ENCODE results near the gene CNTLN.
"Not testable (repeated sequence)": the region's sequence is repeated elsewhere in the genome, so short reads cannot be mapped to it uniquely, and the experiment has no call there.

CNTLN gene

GRCh38 chr9:17134396-17135294 is at the start of gene CNTLN:
Gene CNTLN, plus strand, starts transcription at chr9:17135040. Its CDS starts 26 bp downstream, at chr9:17135066.
- DNase-seq = peak; percentile 33

- DNase-seq = no peak
Observed at GRCh38 chr9:17088566-17088965, 46.3 kb upstream of the CNTLN start.

GRCh38 chr9:17090041-17090440 is 44.8 kb upstream of the CNTLN start:
- DNase-seq = no peak

- DNase-seq = no peak
Observed at GRCh38 chr9:17116400-17116837, 18.4 kb upstream of the CNTLN start.

GRCh38 chr9:17117372-17117771 is 17.5 kb upstream of the CNTLN start:
- DNase-seq = no peak

GRCh38 chr9:17120203-17120602 is 14.6 kb upstream of the CNTLN start:
- no peak for DNase-seq

- no peak for DNase-seq
Observed at GRCh38 chr9:17121264-17121663, 13.6 kb upstream of the CNTLN start.

GRCh38 chr9:17130291-17130690 is 4.5 kb upstream of the CNTLN start:
- DNase-seq = no peak

- no peak for DNase-seq
Observed at GRCh38 chr9:17130725-17131124, 4.1 kb upstream of the CNTLN start.

- no peak for DNase-seq
Observed at GRCh38 chr9:17131494-17131893, 3.3 kb upstream of the CNTLN start.

- no peak for DNase-seq
Observed at GRCh38 chr9:17135295-17136160, 688 bp downstream of the CNTLN start.

- no peak for DNase-seq
Observed at GRCh38 chr9:17137566-17137965, 2.7 kb downstream of the CNTLN start.

GRCh38 chr9:17138503-17138902 is 3.7 kb downstream of the CNTLN start:
- no peak for DNase-seq

- DNase-seq = no peak
Observed at GRCh38 chr9:17140418-17140817, 5.6 kb downstream of the CNTLN start.

GRCh38 chr9:17148324-17148723 is 13.5 kb downstream of the CNTLN start:
- DNase-seq = no peak

- no peak for DNase-seq
Observed at GRCh38 chr9:17159469-17159868, 24.6 kb downstream of the CNTLN start.

- no peak for DNase-seq
Observed at GRCh38 chr9:17160327-17160726, 25.5 kb downstream of the CNTLN start.

- no peak for DNase-seq
Observed at GRCh38 chr9:17165764-17166163, 30.9 kb downstream of the CNTLN start.

GRCh38 chr9:17166346-17166745 is 31.5 kb downstream of the CNTLN start:
- DNase-seq = no peak

GRCh38 chr9:17171309-17172094 is 36.7 kb downstream of the CNTLN start:
- no peak for DNase-seq

GRCh38 chr9:17177496-17177895 is 42.7 kb downstream of the CNTLN start:
- DNase-seq = not testable (repeated sequence)

GRCh38 chr9:17185481-17186029 is 50.7 kb downstream of the CNTLN start:
- DNase-seq = no peak

- DNase-seq = no peak
Observed at GRCh38 chr9:17191082-17191481, 56.2 kb downstream of the CNTLN start.
